M059J (cell line): ENCODE measurements around the gene BTBD16. TPM values are rescaled to one million over a fixed set of nuclear protein-coding genes. Genes with fewer than 3 reads are reported as not detected.
A peak's percentile ranks its signal among the peaks of the same experiment; 100 is the strongest.

Experiments
- DNase-seq: peaks from one replicate; pipeline ENCODE4 v3.0.0-alpha.2; 2012; ENCODE audit warnings: low read depth
- total RNA-seq: library from RNA; depleted of rRNA; stranded (reverse); fragments of >200 nt; shearing (Covaris generic); gene quantifications from 2 replicates; pipeline ENCODE4 v1.2.3, GENCODE V29; 2014

Gene BTBD16
- total RNA-seq, 1 experiment from 2014 or later: 0.05 TPM

GRCh38 chr10:122294511-122295450, 23.7 kb downstream of the BTBD16 start:
- DNase-seq: no peak

DNA sequence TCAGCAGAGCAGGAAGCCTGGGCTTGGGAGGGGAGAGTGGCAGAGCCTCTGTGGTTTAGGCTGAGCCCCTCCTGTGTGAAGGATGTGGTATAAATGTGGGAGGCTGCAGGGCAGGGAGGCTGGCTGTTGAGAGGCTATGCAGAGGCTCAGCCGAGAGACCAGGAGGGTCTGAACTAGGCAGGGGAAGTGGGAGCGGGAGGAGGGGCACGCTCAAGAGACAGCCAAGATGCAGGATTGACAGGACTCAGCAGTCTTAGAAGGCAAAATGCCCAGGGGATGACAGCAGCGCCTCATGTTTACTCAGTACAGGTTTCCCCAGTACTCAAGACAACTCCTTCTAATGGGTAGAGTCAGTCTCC, 24.3 kb downstream of the BTBD16 start:
- DNase-seq: no peak

DNA sequence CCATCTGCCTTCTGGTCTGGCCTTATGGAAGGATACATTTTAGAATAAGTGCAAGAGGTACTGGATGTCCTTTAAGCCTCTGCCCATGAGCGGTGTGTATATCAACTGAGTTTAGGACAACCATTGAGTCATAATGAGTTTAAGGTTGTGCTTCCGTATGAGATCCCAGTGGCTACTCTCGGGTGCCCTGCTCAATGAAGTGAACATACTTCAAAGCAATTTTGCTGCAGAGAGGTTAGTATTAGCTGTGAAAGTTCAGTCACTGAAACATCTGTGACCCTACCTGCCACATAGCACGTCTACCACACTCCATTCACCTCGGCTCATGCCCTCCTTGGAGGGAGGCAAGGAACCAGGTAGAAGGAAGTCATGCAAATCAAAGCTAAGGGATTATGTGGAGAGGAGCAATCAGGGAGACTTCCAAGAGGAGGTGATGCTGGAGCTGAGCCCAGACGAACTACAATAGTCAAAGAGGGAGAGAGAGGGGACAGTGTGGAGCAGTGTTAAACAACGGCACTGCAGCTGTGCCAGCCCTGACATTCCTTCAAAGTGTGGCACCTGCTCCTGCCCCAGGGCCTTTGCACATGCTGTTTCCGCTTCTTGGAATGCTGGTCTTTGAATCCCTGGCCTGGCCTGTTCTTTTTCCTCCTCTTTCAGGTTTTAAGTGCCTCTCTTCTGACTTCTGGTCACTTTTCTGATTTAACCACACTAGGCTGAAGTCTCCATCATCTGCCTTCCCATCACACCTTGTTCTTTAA, 25.4 kb downstream of the BTBD16 start:
- no peak for DNase-seq

DNA sequence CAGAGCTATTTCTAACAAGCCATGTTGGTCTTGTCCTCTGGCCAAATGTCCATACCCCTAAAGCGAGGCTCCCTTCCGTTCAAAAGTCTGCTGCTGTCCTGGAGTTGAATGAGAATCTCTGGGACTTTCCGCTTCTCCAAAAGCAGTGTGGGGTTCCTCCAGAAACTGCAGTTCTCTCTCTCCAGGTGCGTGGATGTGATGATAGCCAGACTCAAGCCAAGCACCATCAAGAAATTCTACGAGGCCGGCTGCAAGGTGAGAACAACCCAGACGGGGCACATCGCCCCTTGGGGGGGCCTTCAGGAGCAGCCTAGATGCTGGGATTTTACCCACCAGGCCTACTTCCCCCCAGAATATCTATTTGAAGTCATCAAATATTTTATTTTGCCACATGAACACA, 26.5 kb downstream of the BTBD16 start:
- no peak for DNase-seq

DNA sequence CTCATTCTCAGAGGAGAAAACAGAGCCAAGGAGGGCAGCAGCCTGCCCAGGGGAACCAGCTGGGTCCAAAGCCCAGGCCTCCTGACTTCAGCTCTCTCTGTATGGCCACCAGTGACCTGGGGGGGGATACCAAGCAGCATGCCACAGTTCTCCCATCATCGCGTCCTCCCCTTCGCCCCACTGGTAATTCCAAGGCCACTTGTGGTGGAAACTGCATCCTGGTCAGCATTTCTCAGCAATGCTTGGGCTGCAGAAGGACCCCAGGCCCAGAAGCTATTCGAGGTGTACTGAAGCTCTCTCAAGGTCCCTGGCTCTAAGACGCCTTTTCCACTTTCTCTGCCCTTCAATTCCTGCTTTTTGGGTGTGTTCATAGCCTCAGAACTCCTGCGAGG, 27.1 kb downstream of the BTBD16 start:
- no peak for DNase-seq

- peak; percentile 75 for DNase-seq
These were observed 27.7 kb downstream of the BTBD16 start for GRCh38 chr10:122298598-122299301.

GRCh38 chr10:122299423-122300075, 28.5 kb downstream of the BTBD16 start:
- DNase-seq: no peak

DNA sequence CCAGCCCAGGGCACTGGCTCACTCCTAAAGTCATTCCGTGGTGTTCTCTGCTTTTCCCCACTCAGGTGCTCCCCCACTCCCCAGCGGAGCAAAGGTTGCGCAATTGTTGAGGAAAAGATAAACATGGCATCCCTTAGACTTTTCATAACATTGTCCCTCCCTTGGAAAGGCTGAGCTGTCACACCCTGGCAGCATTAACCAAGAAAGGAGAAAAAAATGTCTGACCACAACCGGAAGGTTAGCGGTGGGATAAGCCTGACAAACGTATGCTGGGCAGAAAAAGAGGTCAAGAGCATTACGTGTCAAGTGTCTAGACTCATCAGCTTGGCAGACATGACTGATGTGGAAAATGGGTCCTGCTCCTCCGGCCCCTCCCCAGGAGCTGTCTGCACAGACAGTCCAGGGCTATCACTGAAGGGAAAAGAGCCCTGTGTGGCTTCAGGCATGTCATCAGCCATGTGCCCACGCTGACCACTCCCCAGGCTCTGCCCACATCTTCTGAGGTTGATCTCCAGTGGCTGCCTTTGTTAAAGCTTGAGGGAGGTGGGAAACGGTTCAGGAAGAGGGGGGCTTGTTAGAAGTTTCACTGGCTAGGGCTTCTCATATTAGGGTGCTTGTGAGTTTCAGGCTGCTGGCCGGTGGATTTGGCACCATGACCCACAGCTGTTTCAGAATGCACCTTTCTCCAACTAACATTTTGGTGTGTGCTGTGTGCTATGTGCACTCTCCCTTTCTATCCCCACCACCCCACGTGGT, 30.1 kb downstream of the BTBD16 start:
- peak; percentile 97 for DNase-seq

DNA sequence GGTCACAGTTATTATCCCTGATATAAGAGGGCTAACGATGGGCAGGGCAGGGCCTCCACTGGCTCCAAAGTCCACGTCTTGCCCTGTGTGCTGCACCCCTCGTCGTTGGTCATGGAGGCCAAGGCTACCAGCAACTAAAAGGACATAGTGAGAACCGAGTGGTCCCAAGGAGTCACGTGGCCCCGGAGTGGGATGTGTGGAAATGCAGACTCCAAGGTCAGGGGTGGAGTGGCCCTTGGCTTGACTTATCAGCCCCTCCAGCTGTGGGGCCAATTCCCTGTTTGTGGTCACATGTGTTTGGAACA, 30.7 kb downstream of the BTBD16 start:
- no peak for DNase-seq

DNA sequence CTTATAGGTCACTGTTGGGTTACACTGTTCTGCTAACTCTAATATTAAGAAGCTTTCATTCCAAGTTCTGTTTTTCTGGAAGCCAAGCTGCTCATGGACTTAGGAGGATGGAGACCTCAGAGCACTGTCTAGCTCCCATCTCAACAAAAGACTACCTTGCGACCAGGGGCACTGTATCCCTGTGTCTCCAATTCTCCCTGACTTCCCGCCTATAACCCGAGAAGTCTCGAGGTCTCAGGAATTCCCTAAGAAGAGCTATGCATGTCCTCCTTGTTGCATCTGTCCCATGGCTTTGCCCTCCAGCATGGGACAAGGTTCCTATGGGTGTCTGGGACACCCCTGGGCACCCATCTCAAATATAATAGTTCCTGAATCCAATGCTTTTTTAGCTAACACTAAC, 31.2 kb downstream of the BTBD16 start:
- no peak for DNase-seq

DNA sequence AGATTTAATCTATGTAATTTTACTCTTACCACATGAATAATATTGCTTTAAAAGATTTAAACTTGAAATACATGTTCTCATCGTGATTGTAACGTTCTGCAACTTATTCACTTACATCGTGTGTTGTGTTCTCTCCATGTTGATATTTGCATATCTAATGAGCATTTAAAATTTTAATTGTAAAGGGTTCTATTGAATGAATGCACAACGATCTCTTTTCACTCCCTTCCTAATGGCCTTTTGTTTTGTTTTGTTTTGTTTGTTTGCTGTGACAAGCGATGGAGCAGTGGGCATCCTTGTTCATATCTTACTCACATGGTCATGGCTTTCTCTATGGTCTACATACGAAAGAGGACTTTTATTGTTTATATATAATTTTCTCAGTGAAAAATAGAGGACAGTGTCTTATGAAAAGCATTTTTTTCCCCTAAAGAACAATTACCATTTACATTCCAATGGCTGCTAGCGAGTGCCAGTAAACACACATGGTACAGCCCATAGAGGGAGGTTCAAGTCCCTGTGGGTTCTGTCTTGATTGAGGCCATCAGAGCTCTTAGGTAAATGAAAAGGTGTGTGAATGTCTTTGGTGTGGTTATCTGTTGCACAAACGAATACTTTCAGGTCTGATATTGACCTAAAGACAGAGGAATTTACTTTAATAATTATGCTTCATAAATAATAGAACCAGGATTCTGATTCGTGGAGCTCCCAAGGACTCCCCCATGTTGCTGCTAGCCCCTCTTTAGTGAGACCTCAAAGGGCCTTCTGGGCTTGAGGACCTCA, 32.4 kb downstream of the BTBD16 start:
- DNase-seq: no peak

- no peak for DNase-seq
These were observed 33.0 kb downstream of the BTBD16 start for GRCh38 chr10:122304054-122304579.

GRCh38 chr10:122306282-122306681, 35.2 kb downstream of the BTBD16 start:
- no peak for DNase-seq

DNA sequence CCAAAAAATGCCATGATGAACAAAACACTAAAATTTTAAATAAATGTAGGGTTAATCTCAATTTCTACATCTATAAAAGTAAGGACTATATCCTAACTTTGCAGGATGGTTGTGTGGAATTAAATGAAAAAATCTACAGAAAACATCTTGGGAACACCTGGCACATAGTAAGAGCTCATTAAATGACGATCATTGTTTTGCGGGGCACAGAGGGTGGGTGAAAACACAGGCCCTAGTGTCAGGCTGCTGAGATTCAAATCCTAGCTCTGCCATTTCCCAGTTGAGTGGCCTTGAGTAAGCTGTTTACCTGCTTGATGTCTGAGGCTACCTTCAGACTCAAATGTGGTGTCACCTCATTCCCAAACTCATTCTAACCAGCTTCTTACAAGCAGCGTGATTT, 35.6 kb downstream of the BTBD16 start:
- no peak for DNase-seq

GRCh38 chr10:122307669-122308416, 36.7 kb downstream of the BTBD16 start:
- peak; percentile 99 for DNase-seq

GRCh38 chr10:122308417-122309141, 37.5 kb downstream of the BTBD16 start:
- DNase-seq: no peak

DNA sequence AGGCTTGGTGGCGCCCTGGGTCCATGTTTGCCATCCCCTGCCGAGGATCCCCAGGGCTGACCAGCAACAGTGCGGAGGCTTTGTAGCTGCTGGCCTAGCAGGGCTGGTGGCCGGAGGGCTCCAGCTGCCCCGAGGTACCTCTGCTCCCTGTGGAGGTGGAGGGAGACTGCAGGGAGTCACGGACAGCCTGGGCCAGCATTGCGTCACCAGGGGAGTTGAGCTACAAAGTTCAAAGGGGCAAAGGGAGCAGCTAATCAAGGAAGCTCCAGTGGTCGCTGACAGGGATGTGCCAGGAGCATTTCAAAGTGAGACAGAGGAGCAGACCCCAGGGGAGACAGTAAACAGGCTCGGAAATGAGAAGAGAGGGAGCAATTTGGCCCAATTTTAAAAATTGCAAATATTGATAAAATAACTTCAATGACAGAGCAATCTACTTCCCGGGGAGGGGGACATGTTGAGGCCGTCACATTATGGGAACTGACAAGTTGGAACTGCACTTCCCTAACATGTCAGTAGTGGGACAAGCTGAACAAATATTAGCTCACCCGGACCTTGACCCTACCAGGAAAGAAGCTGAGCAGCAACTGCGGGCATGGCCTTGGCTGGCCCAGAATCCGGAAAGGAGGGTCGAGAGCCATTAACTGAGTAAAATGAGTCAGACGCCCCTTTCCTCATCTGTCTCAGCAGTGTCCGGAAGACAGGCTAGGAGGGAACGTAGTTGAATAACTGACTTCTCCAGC, 39.4 kb downstream of the BTBD16 start:
- no peak for DNase-seq

- DNase-seq: no peak
These were observed 39.9 kb downstream of the BTBD16 start for GRCh38 chr10:122311051-122311410.
